K562 (cell line): ENCODE measurements around the gene STIL. TPM values are rescaled to one million over a fixed set of nuclear protein-coding genes. Genes with fewer than 3 reads are reported as not detected.

Source experiments
- ELK3 ChIP-seq: fragments of 450-650 bp; formaldehyde crosslinking; IDR thresholded peaks from 2 replicates; pipeline ENCODE4 v1.4.0; 2020; ENCODE audit warnings: mild to moderate bottlenecking
- GTF2F1 ChIP-seq: IDR thresholded peaks from 2 replicates; pipeline ENCODE4 v1.6.1; 2011; ENCODE audit warnings: low read depth, low read length, improper control_type of control experiment
- ILF3 ChIP-seq: fragments of 450-650 bp; IDR thresholded peaks from 2 replicates; pipeline ENCODE4 v1.6.1; 2018; ENCODE audit warnings: antibody characterized with exemption, mild to moderate bottlenecking, moderate library complexity, borderline replicate concordance
- NFXL1 ChIP-seq: fragments of 450-650 bp; formaldehyde crosslinking; IDR thresholded peaks from 2 replicates; pipeline ENCODE4 v1.4.0; 2021; ENCODE audit warnings: mild to moderate bottlenecking
- POLR3G ChIP-seq: IDR thresholded peaks from 2 replicates; pipeline ENCODE4 v1.6.1; 2011; ENCODE audit not compliant: insufficient read length, insufficient replicate concordance; ENCODE audit errors: extremely low read depth
- ZBTB7A ChIP-seq: IDR thresholded peaks from 2 replicates; pipeline ENCODE4 v1.6.1; 2011; ENCODE audit warnings: low read depth, mild to moderate bottlenecking, low read length, moderate library complexity, borderline replicate concordance; ENCODE audit not compliant: control insufficient read depth
- ZKSCAN3 ChIP-seq: fragments of 250-450 bp; sonication (Bioruptor Pico); IDR thresholded peaks from 2 replicates; pipeline ENCODE4 v1.4.0; 2020
- ZNF239 ChIP-seq: fragments of 250-450 bp; sonication (Bioruptor Pico); IDR thresholded peaks from 2 replicates; pipeline ENCODE4 v1.4.0; 2020; ENCODE audit warnings: mild to moderate bottlenecking
- ZNF3 ChIP-seq: fragments of 250-450 bp; sonication (Bioruptor Pico); IDR thresholded peaks from 2 replicates; pipeline ENCODE4 v1.5.0; 2021; ENCODE audit warnings: mild to moderate bottlenecking, moderate library complexity
- ZNF41 ChIP-seq: fragments of 250-450 bp; sonication (Bioruptor Pico); conservative IDR thresholded peaks from 2 replicates; pipeline ENCODE4 v1.4.0; 2020; ENCODE audit warnings: mild to moderate bottlenecking
- ZNF764 ChIP-seq: fragments of 250-450 bp; sonication (Bioruptor Pico); IDR thresholded peaks from 2 replicates; pipeline ENCODE4 v1.4.0; 2020; ENCODE audit warnings: low read depth, mild to moderate bottlenecking, moderate library complexity
- polyA plus RNA-seq, 8 experiments: library from polyadenylated mRNA; depleted of rRNA in 4 of 8; stranded (reverse) in 5 of 8; unstranded in 3 of 8; fragments of >200 nt; fragmentation: Nextera tagmentation in 2 of 8; fragmentation: Illumina TruSeq in 1 of 8; extraction: Ambion mirVana in 2 of 8; extraction: Trizol in 1 of 8; gene quantifications; 2 replicates each; pipeline versions ENCODE4 v1.2.1 to v1.2.3, GENCODE V29; 2011 to 2014; ENCODE audit warnings: inconsistent platforms in 1 of 8, missing spikeins in 1 of 8
- total RNA-seq, 7 experiments: library from RNA; depleted of rRNA in 6 of 7; stranded (reverse); fragments of >200 nt in 6 of 7; fragmentation: Illumina TruSeq in 2 of 7; extraction: Trizol in 2 of 7; gene quantifications; 2 replicates each; pipeline versions ENCODE4 v1.2.1 to v1.2.3, GENCODE V29; 2011 to 2021; ENCODE audit warnings: low replicate concordance in 1 of 7
- TF ChIP-seq, protein P1 (sequence below): fragments of 200-800 bp; sonication (Bioruptor generic); IDR thresholded peaks from 2 replicates; pipeline ENCODE4 v1.6.1; 2016; ENCODE audit warnings: missing genetic modification characterization, missing compliant biosample characterization

The STIL gene
- total and polyA plus RNA-seq, 9 of the 15 experiments (the other 6 are each of a cell fraction or from before 2014, with no cell fraction given) = 10.5 to 77.4 (median 39.6) TPM

- TF ChIP-seq ILF3 (0 out of 2 replicates have a peak, but pooled peaks have one; percentile 91), GTF2F1 (no peak), ZNF41 (CRISPR knock-in tag) (no peak; the same call in 1 of the 2 replicates), ZBTB7A (peak; percentile 80; the same call in 1 of the 2 replicates), ZKSCAN3 (no peak), NFXL1 (CRISPR knock-in tag) (no peak), ELK3 (no peak), ZNF239 (CRISPR knock-in tag) (no peak), ZNF3 (CRISPR knock-in tag) (no peak), POLR3G (no peak), ZNF764 (CRISPR knock-in tag) (no peak)
- TF ChIP-seq, protein P1, sequence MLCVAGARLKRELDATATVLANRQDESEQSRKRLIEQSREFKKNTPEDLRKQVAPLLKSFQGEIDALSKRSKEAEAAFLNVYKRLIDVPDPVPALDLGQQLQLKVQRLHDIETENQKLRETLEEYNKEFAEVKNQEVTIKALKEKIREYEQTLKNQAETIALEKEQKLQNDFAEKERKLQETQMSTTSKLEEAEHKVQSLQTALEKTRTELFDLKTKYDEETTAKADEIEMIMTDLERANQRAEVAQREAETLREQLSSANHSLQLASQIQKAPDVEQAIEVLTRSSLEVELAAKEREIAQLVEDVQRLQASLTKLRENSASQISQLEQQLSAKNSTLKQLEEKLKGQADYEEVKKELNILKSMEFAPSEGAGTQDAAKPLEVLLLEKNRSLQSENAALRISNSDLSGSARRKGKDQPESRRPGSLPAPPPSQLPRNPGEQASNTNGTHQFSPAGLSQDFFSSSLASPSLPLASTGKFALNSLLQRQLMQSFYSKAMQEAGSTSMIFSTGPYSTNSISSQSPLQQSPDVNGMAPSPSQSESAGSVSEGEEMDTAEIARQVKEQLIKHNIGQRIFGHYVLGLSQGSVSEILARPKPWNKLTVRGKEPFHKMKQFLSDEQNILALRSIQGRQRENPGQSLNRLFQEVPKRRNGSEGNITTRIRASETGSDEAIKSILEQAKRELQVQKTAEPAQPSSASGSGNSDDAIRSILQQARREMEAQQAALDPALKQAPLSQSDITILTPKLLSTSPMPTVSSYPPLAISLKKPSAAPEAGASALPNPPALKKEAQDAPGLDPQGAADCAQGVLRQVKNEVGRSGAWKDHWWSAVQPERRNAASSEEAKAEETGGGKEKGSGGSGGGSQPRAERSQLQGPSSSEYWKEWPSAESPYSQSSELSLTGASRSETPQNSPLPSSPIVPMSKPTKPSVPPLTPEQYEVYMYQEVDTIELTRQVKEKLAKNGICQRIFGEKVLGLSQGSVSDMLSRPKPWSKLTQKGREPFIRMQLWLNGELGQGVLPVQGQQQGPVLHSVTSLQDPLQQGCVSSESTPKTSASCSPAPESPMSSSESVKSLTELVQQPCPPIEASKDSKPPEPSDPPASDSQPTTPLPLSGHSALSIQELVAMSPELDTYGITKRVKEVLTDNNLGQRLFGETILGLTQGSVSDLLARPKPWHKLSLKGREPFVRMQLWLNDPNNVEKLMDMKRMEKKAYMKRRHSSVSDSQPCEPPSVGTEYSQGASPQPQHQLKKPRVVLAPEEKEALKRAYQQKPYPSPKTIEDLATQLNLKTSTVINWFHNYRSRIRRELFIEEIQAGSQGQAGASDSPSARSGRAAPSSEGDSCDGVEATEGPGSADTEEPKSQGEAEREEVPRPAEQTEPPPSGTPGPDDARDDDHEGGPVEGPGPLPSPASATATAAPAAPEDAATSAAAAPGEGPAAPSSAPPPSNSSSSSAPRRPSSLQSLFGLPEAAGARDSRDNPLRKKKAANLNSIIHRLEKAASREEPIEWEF (CRISPR knock-in tag) = peak; percentile 91
Observed at GRCh38 chr1:47232187-47232874, 81.6 kb downstream of the STIL start, which contains the start of gene TAL1 (continued).
